ENCODE data around the gene NMUR1. TPM values are rescaled to one million over a fixed set of nuclear protein-coding genes. Genes with fewer than 3 reads are reported as not detected.
"Not testable (repeated sequence)": the region's sequence is repeated elsewhere in the genome, so short reads cannot be mapped to it uniquely, and the experiment has no call there.

The NMUR1 gene
- polyA plus RNA-seq, 2 of the 4 experiments (the other 2 are of a cell fraction): not detected

DNA sequence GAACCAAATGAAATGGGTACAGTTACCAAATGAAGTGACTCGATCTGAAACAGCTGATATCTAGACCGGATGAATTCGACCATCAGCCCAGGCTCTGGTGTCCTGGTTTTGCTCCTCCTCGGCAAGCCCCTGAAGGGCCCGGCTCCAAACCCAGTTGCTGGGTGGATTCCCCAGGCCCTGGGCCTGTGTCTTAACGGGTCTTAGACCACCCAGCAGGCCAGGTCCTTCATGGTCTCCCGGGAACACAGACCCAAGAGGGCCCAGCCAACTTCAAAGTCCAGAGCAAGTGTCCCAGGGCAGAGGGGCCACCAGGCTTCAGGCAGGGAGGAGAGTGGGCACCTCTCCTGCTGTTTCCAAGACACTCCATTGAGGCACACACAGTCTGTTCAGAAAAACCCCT, 26.7 kb upstream of the NMUR1 start:
- ChIA-PET POLR2A (no interaction called here), CTCF (interaction anchor here (0.6 to 4.1 kb wide), 13 partner anchors 10 to 81 kb away, joined by 3 to 19 read pairs (median 6); partner anchors contain the start of genes NMUR1 and TEX44)
- no peak overlapping the region for H3K27ac ChIP-seq
- H3K4me1 ChIP-seq: no peaks in the 10 kb centered on the region
- peaks cover 17% of the 10 kb centered on the region for H3K9me3 ChIP-seq
- WGBS (ENCODE audit: missing lambda C conversion rate): 64% methylated on average over 7 of the region's 7 CpGs
- TF ChIP-seq HOXA7 (CRISPR knock-in tag; IDR thresholded peaks at IDR 0.05): no peak
- TF ChIP-seq TFCP2L1 (CRISPR knock-in tag; IDR thresholded peaks at IDR 0.05): no peak
- no peak for TF ChIP-seq JUN (IDR thresholded peaks at IDR 0.05)
- TF ChIP-seq EP300 (IDR thresholded peaks at IDR 0.05): no peak
- no peak for TF ChIP-seq USF2 (IDR thresholded peaks at IDR 0.05)
- TF ChIP-seq HOXB13 (CRISPR knock-in tag; IDR thresholded peaks at IDR 0.05; ENCODE audit: low read depth): no peak
- no peak for TF ChIP-seq E2F6 (IDR thresholded peaks at IDR 0.05; ENCODE audit: borderline replicate concordance, low read depth)
- TF ChIP-seq PBX3 (IDR thresholded peaks at IDR 0.05): no peak
- TF ChIP-seq NR3C1 (IDR thresholded peaks at IDR 0.05): no peak
- no peak for TF ChIP-seq KDM5A (IDR thresholded peaks at IDR 0.05)
- TF ChIP-seq CBX2 (IDR thresholded peaks at IDR 0.05; ENCODE audit: borderline replicate concordance, low read depth): no peak
- TF ChIP-seq ZNF302 (CRISPR knock-in tag; IDR thresholded peaks at IDR 0.05): no peak
- no peak for TF ChIP-seq RFX5 (IDR thresholded peaks at IDR 0.05)
- TF ChIP-seq, protein P1, sequence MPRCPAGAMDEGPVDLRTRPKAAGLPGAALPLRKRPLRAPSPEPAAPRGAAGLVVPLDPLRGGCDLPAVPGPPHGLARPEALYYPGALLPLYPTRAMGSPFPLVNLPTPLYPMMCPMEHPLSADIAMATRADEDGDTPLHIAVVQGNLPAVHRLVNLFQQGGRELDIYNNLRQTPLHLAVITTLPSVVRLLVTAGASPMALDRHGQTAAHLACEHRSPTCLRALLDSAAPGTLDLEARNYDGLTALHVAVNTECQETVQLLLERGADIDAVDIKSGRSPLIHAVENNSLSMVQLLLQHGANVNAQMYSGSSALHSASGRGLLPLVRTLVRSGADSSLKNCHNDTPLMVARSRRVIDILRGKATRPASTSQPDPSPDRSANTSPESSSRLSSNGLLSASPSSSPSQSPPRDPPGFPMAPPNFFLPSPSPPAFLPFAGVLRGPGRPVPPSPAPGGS (IDR thresholded peaks at IDR 0.05): no peak
- no peak for TF ChIP-seq ZFP36 (IDR thresholded peaks at IDR 0.05; ENCODE audit: borderline replicate concordance, partially characterized antibody)
- no peak for TF ChIP-seq RARB (CRISPR knock-in tag; IDR thresholded peaks at IDR 0.05)
- TF ChIP-seq FOXS1 (CRISPR knock-in tag; IDR thresholded peaks at IDR 0.05): no peak
- TF ChIP-seq SREBF2 (IDR thresholded peaks at IDR 0.05): no peak
- TF ChIP-seq RCOR1 (IDR thresholded peaks at IDR 0.05; ENCODE audit: low read depth, low read length): no peak
- no peak overlapping the region for H3K4me3 ChIP-seq
- ATAC-seq (peak in 1 of 2 experiments; percentile 13; a peak in 2 of 6 replicates), DNase-seq (ENCODE audit: low read depth in 1 of 2, low spot score in 1 of 2) (no peak), FAIRE-seq (no peak)
- no peak overlapping the region for H3K4me2 ChIP-seq

DNA sequence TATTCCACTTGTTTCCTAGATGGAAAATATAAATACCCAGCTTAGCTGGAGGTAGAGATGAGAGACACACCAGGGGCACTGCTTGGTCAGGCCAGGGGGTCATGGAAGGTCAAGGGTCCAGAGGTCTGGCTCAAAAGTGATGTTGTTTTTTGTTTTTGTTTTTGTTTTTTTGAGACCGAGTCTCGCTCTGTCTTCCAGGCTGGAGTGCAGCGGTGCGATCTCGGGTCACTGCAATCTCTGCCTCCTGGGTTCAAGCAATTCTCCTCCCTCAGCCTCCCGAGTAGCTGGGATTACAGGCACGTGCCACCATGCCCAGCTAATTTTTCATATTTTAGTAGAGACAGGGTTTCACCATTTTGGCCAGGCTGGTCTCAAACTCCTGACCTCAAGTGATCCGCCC, 26.3 kb upstream of the NMUR1 start:
- DNase-seq (ENCODE audit: low read depth in 1 of 2, low spot score in 1 of 2); ATAC-seq; H3K4me2 ChIP-seq; FAIRE-seq; POLR2A ChIA-PET; H3K27ac ChIP-seq; H3K4me1 ChIP-seq; H3K4me3 ChIP-seq: not testable (repeated sequence)
- WGBS (ENCODE audit: missing lambda C conversion rate): 83% methylated on average over 8 of the region's 8 CpGs
- H3K9me3 ChIP-seq: peaks cover 17% of the 10 kb centered on the region
- CTCF ChIA-PET: interaction anchor here (0.6 to 4.1 kb wide), 13 partner anchors 9 to 159 kb away, joined by 3 to 19 read pairs (median 6); partner anchors contain the start of genes NMUR1 and TEX44

GRCh38 chr2:231554748-231555545, 24.7 kb upstream of the NMUR1 start:
- no peak overlapping the region for H3K4me3 ChIP-seq
- 64% methylated on average over 14 of the region's 14 CpGs for whole genome bisulfite sequencing (ENCODE audit: missing lambda C conversion rate)
- ChIA-PET CTCF (interaction anchor here (1.0 to 4.1 kb wide), 6 partner anchors 14 to 160 kb away, joined by 3 to 19 read pairs (median 5); no protein-coding TSS in a partner anchor), POLR2A (no interaction called here)
- no peak for TF ChIP-seq KDM5A (IDR thresholded peaks at IDR 0.05)
- TF ChIP-seq EHF (CRISPR knock-in tag; IDR thresholded peaks at IDR 0.05): no peak
- no peak for TF ChIP-seq HDAC2 (IDR thresholded peaks at IDR 0.05)
- no peak for TF ChIP-seq CBX2 (IDR thresholded peaks at IDR 0.05; ENCODE audit: borderline replicate concordance, low read depth)
- TF ChIP-seq RFX5 (IDR thresholded peaks at IDR 0.05): no peak
- no peak for TF ChIP-seq RNF2 (IDR thresholded peaks at IDR 0.05; ENCODE audit: borderline replicate concordance, low read depth)
- no peak for TF ChIP-seq FOSB (CRISPR knock-in tag; IDR thresholded peaks at IDR 0.05)
- no peak for TF ChIP-seq CEBPB (IDR thresholded peaks at IDR 0.05)
- TF ChIP-seq JUNB (IDR thresholded peaks at IDR 0.05): no peak
- no peak for TF ChIP-seq ZFP36 (IDR thresholded peaks at IDR 0.05; ENCODE audit: borderline replicate concordance, partially characterized antibody)
- no peak for TF ChIP-seq SREBF2 (IDR thresholded peaks at IDR 0.05)
- no peak for TF ChIP-seq MYC (IDR thresholded peaks at IDR 0.05; ENCODE audit: borderline replicate concordance, low read length)
- TF ChIP-seq ZC3H11A (IDR thresholded peaks at IDR 0.05): no peak
- TF ChIP-seq, protein P2, sequence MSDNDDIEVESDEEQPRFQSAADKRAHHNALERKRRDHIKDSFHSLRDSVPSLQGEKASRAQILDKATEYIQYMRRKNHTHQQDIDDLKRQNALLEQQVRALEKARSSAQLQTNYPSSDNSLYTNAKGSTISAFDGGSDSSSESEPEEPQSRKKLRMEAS (IDR thresholded peaks at IDR 0.05): no peak
- no peak for TF ChIP-seq HOXB13 (CRISPR knock-in tag; IDR thresholded peaks at IDR 0.05; ENCODE audit: low read depth)
- TF ChIP-seq EP300 (IDR thresholded peaks at IDR 0.05): no peak
- H3K4me2 ChIP-seq: no peak overlapping the region
- ATAC-seq (0 out of 6 replicates have a peak, but pooled peaks of 1 of the 2 experiments have one; percentile 22), FAIRE-seq (no peak), DNase-seq (ENCODE audit: low read depth in 1 of 2, low spot score in 1 of 2) (peak in 1 of 2 experiments; percentile 25)
- H3K27ac ChIP-seq: no peak overlapping the region
- H3K9me3 ChIP-seq: peaks cover 17% of the 10 kb centered on the region
- no peaks in the 10 kb centered on the region for H3K4me1 ChIP-seq

All from A549 (cell line).